Measurements from ENCODE around the gene DBH.

The DBH gene

DNA sequence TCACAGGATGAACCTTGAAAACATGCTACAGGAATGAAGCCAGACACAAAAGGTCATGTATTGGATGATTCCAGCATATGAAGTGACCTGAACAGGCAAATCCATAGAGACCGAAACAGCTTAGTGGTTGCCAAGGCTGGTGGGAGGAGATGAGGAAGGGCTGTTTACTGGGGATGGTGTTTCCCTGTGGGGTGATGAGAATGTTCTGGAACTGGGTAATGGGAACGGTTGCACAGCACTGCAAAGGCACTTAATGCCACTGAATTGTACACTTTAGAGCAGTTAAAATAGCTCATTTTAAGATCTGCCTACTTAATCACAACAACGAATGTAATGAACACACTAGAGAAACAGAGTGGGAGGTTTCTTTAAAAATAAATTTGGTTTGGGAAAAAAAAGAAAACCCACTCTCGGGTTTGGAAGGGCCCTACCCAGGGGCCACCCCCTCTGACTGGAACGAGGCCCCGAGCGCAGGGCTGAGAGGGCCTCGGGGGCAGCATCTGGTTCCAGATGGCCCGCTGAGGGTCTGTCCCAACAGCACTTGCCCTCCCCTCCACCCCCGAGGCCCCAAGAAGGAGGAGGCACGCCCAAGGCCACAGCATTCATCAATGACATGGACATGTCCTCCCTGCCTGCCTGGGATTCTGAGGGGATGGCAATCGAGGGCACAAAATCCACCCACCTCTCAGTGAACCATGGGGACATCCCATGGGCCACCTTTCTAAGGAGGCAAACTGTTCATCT lies 70.3 kb downstream of the DBH start:
- H3K27ac ChIP-seq: peak overlapping the region in 2 of 21 experiments; percentile 26 to 59

DNA sequence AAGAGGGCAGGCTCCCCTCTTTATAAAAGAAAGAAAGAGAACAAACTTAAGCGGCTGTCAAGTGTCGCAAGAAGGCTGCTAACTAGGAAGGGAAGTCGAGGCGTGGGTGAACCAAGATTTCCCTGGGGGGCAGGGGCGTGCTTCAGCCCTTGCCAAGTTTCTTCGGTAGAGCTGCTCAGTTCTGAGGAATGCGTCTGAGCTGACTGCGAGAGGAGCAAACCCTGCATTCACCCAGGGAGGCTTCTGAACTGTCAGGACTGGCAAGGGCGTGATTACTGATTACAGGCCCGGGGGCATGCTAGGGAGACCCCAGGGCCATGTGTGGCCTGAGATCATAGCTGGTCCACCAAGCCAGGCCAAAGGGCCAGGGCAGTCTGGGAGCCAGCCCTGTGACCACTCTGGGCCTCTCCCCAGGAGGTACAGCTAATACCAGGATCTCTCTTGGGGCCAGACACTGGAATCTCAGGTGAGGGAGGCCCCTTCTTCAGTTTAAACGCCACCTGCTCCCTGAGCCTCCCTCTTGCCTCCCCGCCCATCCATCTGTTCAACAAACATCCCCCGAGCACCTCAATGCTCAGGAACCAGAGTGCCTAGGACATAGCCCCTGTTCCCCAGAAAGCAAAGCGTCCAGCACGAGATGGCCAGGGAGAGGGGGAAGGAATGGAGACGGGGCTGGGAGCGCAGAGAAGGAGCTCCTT lies 71.1 kb downstream of the DBH start:
- peak overlapping the region in 3 of 21 experiments; percentile 9 to 59 (median 26) for H3K27ac ChIP-seq
- no peak overlapping the region for H3K4me3 ChIP-seq

More for the DNA sequence above, 70.3 kb downstream of the DBH start:
- no peak overlapping the region for H3K4me3 ChIP-seq

DNA sequence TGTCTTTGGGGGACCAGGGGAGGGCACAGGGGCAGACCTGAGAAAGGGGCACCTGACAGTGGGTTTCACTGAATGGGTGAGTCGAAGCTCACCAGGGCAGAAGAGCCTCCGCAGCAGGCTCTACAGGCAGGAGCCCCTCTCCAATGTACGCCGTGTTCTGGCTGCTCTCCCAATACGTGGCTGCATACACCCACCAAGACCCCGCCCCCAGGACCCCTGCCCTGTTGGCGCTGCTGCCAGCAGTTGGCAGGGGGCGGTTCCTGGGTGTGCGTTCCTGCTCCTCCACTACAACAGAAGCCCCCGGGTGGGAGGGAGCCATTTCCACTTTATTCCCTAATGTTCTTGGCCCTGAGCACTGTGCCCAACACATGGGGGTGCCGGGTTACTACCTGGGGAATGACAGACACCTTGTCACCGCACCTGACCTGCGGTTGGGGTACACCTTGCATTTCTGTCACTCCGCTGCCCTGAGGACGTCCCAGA lies 71.6 kb downstream of the DBH start:
- peak overlapping the region in 1 of 21 experiments; percentile 9 for H3K27ac ChIP-seq
- H3K4me3 ChIP-seq: no peak overlapping the region

DNA sequence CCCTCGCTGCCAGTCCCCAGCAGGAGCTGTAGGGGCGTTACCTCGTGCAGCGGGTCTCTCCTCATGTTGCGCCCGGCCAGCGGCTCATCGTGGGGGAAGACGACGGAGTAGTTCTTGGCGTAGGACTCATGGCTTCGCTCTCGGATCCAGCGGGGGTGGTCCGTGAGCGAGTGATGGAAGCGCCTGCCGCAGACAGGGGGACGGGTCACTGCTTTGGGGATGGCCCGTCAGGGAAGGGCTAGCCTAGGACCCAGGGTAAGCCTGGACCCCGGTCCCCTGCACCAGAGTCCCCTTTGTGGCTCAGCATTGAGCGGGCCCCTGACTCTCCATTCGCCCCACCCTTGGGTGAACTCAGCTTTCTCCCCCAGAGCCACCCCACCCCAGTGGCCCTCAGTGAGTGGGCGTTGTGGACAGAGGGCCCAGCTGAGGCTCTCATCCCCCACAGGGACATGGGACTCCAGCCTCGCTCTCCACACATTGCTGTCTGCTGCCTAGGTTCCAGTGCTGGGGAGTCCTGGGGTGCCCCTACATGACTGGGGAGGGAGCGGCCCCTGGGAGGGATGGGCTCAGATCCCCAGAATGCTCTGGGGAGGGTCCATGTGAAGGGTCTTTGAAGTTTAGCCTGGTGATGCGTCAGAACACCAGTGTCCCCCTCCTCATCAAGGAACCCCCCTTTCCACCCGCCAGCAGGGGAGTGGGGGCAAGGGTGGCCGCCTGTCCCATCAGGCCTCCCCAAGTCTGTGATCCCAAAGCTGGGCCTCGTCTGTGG lies 72.3 kb downstream of the DBH start:
- Histone ChIP-seq H3K27ac (no peak overlapping the region), H3K4me3 (no peak overlapping the region)

Measured in skin epidermis (tissue), 12 donors.